ENCODE data around the gene ARRDC1.

The ARRDC1 gene

DNA sequence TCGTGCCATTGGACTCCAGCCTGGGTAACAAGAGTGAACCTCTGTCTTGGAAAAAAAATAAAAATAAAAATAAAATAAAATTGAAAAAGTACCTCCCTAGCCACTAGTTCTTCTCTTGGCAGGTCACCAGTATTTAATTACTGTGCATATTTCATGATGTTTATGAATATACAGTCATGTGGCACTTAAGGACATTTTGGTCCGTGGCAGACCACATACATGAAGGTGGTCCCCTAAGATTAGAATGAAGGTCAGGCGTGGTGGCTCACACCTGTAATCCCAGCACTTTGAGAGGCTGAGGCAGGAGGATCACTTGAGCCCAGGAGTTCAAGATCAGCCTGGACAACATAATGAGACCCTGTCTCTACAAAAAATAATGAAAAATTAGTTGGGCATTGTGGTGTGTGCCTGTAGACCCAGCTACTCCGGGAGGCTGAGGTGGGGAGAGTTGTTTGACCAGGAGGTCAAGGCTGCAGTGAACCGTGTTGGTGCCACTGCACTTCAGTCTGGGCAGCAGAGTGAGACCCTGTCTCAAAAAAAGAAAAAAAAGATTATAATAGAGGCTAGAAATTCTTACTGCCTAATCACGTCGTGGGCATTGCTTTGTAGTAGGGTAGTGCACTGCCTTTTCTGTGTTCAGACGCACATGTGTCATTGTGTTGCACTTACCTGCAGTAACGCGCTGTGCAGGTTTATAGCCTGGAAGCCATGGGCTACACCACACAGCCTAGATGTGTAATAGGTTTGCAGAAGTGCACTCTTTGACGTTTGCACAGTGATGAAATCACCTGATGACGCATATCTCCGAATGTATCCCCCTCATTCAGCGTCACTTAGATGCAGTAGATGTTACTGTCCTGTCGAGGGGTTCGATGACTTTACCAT is 26.1 kb downstream of the ARRDC1 start:
- no peak overlapping the region for H3K27ac ChIP-seq
- no peak for DNase-seq (ENCODE audit: low read depth, low spot score)

DNA sequence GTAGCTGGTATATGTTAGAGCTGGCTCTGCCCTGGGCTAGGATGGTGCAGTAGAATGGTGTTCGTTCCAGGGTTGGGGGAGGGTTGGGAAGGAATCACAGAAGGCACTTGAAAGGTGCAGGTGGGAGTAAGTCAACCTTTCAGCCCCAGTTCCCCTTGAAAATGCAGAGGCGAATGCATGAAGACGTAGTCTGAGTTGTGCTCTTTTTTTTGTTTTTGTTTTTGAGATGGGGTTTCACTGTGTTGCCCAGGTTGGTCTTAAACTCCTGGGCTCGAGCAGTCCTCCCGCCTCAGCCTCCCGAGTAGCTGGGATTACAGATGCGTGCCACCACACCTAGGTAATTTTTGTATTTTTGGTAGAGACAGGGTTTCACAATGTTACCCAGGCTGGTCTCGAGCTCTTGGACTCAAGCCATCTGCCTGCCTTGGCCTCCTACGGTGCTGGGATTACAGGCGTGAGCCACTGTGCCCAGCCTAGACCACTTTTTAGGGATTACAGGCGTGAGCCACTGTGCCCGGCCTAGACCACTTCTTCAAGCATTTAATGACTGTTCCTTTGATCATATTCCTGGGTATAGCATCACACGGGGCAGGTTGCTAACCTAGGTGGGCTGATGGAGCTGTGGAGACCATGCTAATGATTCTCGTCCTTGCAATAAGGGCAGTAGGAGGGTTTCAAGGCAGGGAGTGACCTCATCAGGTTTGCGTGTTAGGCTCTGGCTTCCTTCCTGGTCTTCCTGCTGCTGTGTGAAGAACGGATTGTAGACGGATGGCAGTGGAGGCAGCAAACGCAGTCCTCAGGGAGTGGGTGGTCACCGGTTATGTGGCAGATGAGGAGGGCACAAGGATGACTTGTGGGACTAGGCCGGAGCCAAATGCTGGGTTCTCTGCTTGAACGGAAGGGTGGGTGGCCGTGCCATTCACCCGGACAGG is 27.0 kb downstream of the ARRDC1 start:
- DNase-seq (ENCODE audit: low read depth, low spot score), result no peak
- no peak overlapping the region for H3K27ac ChIP-seq

DNA sequence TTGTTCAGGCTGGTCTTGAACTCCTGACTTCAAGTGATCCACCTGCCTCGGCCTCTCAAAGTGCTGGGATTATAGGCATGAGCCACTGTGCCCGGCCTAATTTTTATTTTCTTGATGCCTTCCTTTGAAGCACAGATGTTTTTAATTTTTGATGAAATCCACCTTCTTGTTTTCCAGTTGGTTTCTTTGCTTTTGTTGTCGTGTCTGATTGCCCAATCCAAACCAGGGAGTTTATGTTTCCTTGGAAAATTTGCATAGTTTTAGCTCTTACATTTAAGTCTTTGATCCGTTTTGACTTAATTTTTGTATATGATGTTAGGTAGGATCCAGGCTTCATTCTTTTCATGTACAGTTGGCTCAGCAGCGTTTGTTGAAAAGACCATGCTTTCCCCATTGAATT is 28.5 kb downstream of the ARRDC1 start:
- no peak for DNase-seq (ENCODE audit: low read depth, low spot score)
- no peak overlapping the region for H3K27ac ChIP-seq

DNA sequence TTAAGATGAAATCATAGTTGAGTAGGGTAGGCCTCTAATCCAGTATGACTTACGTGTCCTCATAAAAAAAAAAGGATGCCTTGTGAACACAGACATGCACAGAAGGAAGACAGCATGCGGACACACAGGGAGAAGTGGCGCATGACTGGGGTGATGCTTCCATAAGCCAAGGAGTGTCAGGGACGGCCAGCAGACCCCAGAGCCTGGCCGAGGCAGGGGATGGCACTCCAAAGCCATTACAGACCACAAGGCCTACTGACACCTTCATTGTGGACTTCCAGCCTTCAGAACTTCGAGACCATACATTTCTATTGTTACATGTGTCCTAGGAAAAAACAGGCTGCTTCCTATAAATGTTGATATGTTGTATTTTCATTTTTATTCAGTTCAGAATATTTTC is 33.2 kb downstream of the ARRDC1 start:
- H3K27ac ChIP-seq, result no peak overlapping the region

DNA sequence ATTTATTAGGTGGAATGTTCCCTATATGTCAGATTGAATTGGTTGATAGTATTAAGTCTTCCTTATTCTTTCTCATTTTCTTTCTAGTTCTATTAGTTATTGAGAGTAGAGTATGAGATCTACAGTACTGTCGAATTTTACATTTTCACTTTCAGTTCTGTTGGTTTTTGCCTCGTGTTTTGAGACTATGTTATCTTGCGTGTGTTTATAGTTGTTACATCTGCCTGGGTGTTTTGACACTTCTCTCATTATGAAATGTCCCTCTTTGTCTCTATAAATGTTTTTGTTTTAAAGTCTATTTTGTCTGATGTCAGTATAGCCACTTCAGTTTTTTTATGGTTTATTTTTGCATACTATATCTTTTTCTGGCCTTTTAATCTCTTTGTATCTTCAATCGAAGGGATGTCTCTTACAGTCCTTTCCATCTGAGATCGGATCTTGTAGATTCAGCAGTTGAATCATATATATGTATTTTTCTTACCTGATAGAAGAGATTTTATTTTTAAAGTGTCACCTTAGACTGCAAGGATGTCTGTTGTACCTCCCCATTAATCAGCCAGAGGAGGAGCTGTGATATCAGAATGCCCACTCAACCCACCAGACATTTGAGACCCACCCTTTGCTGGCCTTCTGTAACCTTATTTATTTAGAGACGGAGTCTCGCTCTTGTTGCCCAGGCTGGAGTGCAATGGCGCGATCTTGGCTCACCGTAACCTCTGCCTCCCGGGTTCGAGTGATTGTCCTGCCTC is 34.0 kb downstream of the ARRDC1 start:
- no peak overlapping the region for H3K27ac ChIP-seq
- no peak for DNase-seq (ENCODE audit: low read depth, low spot score)

More for the DNA sequence above, 33.2 kb downstream of the ARRDC1 start:
- DNase-seq (ENCODE audit: low read depth, low spot score), result no peak

DNA sequence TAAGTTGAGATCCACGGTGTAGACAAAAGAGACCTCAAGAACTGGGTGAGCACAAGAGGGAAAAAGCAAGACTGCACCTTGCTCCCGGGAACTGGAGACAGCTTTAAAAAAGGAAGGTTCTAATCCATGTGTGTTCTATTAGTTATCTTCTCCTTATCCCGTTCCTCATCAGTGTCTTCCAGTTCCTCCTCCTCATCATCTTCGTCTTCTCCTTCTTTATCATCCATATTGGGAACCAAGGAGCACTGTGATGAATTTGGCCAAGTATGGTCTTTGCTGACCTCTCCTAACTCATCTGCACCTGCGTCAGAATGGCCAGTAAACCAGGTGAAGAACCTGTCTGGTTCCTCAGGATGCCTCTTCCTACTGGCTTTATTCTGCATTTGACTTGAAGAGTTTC is 35.4 kb downstream of the ARRDC1 start:
- DNase-seq (ENCODE audit: low read depth, low spot score), result no peak
- H3K27ac ChIP-seq, result no peak overlapping the region

DNA sequence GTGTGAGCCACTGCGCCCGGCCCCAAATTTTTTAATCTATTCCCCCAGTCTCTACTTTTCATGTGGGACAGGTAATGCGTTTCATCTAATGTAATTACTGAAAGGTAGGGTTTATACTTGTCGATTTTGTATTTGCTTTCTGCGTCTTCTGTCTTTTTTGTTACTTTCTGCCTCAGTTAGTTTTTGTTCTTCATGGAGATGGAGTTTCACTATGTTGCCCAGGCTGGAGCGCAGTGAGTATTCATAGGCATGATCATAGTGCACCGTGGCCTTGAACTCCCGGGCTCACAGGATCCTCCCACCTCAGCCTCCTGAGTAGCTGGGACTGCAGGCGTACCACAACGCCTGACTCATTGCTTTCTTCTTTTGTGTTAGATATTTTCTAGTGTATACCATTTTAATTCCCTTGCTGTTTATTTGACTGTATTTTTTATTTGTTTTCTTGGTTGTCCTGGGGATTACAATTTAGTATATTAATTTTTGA is 36.7 kb downstream of the ARRDC1 start:
- no peak overlapping the region for H3K27ac ChIP-seq
- DNase-seq (ENCODE audit: low read depth, low spot score), result no peak

DNA sequence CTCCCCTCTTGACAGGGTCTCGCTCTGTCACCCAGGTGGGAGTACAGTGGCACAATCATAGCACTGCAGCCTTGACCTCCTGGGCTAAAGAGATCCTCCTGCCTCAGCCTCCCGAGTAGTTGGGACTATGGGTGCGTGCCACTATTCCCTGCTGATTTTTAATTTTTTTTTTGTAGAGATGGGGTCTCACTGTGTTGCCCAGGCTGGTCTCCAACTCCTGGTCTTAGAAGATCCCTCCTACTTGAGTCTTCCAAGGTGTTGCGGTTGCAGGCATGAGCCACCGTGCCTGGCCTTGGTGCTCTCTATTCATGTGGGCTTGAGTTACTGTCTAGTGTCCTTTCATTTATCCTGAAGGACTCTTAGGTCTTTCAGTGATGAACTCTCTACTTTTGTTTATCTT is 37.4 kb downstream of the ARRDC1 start:
- DNase-seq (ENCODE audit: low read depth, low spot score), result no peak
- H3K27ac ChIP-seq, result no peak overlapping the region

DNA sequence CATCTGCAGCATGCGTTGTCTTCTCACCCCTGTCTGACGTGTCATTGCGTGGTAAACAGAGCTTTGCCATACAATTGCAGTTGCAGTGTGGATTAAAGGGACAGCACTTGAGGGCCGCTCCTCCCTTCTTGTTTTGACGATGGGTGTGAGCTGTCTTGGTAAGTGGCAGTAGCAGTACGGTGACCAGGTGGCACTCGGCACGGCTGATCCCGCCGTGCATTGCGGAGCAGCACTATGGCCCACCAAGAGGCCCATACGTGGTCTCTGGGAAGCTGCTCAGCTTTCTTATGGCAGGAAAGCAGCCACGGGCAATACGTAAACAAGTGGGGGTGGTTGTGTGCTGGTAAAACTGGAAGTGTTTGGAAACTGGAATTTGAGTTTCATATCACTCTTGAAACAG is 38.4 kb downstream of the ARRDC1 start:
- DNase-seq (ENCODE audit: low read depth, low spot score), result no peak
- H3K27ac ChIP-seq, result no peak overlapping the region

DNA sequence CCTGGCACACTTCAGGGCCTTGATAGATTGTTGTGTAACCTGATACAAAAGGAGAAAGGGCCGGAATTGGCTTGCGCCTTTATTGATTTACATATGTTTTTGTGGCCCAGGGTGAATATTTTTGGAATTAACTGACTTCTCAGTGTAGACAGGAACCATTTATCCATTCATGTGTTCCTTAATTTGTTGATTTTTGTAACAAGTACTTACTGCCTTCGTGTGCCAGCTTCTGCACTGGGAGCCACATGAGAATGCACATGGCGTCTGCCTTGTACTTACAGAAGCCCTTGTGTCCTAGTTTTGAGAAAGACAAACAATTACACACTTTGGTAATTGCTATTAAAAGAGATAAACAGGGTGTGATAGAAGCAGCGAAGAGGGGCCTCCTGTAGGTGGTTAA is 39.7 kb downstream of the ARRDC1 start:
- no peak for DNase-seq (ENCODE audit: low read depth, low spot score)
- no peak overlapping the region for H3K27ac ChIP-seq

DNA sequence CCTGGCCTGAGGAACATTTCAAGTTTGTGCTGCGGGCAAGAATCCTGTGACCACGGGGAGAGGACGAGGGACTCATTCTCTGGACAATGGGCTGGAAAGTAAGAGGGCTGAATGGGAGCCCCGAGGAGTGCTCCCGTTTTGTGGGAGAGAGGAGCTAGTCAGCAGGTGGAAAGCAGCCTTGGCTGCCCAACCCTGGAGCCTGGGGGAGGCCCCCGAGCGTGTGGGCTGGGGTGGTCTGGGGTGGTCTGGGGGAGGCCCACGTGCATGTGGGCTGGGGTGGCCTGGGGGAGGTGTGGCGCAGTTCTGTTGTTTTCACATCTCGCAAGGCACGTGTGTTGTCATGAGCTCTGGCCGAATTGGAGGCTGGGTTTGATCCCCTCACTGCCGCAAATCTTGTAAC is 40.9 kb downstream of the ARRDC1 start:
- H3K27ac ChIP-seq, result no peak overlapping the region
- DNase-seq (ENCODE audit: low read depth, low spot score), result no peak

DNA sequence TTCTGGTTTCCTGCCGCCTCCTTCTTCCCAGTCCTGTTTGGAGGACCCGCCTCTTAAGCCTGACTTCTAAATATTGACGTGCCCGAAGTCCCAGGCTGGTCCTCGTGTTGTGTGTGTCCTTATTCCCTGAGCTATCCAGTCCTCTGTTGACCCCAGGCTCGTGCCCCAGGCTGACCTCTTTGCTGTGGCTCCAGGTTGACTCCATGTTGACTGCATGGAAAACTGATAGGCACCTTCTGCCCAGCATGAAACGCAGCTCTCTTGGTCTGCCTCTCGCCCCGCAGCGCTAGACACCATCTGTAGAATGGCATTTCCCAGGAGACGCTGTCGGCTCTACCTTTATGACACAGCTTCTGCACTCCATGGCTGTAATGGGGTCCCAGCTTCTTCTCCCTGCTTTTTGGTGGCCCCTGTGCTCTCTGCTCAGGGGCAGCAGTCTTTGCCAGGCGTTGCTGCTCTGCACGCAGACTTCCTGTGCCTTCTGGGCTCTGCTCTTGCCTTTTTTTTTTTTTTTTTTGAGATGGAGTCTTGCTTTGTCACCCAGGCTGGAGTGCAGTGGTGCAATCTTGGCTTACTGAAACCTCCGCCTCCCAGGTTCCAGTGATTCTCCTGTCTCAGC is 41.7 kb downstream of the ARRDC1 start:
- no peak overlapping the region for H3K27ac ChIP-seq
- no peak for DNase-seq (ENCODE audit: low read depth, low spot score)

DNA sequence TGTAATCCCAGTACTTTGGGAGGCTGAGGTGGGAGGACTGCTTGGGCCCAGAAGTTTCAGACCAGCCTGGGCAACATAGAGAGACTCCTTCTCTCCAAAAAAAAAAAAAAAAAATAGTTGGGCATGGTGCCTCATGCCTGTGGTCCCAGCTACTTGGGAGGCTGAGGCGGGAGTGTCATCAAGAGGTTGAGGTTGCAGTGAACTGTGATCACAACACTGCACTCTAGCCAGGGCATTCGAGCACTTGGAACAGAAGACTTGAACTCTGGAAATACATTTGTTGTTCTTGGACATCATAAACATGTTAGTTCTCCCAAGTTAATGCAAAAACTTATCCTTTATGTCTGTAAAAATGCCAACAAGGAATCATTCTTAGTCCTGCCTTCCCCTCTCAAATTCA is 42.9 kb downstream of the ARRDC1 start:
- H3K27ac ChIP-seq, result no peak overlapping the region
- DNase-seq (ENCODE audit: low read depth, low spot score), result no peak

DNA sequence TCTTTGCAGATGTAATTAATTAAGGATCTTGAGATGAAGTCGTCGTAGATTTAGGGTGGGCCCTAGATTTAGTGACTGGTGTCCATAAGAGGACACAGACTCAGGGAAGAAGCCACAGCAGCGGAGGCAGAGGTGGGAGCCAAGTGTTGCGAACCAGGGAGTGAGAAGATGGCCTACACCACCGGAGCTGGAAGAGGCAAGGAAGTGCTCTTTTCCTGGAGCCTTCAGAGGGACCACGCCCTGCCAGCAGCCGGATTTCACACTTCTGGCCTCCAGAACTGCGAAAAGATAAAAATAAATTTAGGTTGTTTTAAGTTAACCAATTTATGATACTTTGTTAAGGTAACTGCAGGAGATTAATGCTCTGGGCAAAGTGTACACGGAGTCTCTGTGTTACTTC is 44.1 kb downstream of the ARRDC1 start:
- DNase-seq (ENCODE audit: low read depth, low spot score), result no peak
- H3K27ac ChIP-seq, result no peak overlapping the region

DNA sequence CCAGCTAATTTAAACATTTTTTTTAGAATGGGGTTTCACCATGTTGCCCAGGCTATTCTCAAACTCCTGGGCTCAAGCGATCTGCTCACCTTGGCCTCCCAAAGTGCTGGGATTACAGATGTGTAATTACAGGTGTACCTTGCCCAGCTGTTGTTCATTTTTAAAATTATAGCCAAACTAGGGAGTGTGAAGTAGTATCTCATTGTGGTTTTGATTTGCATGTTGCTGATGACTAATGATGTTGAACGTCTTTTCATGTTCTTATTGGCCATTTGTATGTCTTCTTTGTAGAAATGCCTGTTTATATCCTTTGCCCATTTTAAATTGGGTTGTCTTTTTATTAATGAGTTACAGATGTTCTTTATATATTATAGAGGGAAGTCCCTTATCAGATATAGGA is 44.8 kb downstream of the ARRDC1 start:
- no peak overlapping the region for H3K27ac ChIP-seq

DNA sequence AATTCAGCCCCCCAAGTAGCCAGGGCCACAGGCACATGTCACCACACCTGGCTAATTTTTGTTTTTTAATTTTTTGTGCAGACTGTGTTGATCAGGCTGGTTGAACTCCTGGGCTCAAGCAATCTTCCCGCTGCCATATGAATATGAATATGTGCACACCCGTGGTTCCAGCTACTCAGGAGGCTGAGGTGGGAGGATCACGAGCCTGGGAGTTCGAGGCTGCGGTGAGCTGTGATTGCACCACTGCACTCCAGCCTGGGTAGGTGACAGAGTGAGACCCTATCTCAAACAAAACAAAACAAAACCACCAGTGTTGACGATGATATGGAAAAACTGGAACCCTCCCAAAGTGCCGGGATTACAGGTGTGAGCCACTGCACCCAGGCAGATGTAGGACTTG is 45.3 kb downstream of the ARRDC1 start:
- DNase-seq (ENCODE audit: low read depth, low spot score), result no peak
- no peak overlapping the region for H3K27ac ChIP-seq

More for the DNA sequence above, 44.8 kb downstream of the ARRDC1 start:
- no peak for DNase-seq (ENCODE audit: low read depth, low spot score)

DNA sequence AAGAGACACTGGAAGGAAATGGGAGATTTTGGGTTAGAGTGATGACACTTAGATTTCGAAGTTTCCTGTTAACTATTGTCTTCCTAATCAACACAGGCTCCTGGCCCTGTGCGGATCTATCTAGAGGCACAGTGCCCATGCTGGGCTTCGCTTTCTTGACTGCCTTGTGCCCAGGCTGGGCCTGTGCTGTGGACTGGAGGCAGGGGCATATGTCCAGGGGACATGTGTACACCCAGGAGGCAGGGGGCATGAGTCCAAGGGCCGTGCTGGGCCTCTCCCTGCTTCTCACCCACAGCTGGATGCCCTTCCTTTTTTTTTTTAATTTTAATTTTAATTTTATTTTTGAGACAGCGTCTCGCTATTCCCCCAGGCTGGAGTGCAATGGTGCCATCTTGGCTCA is 50.9 kb downstream of the ARRDC1 start:
- no peak for DNase-seq (ENCODE audit: low read depth, low spot score)
- no peak overlapping the region for H3K27ac ChIP-seq

DNA sequence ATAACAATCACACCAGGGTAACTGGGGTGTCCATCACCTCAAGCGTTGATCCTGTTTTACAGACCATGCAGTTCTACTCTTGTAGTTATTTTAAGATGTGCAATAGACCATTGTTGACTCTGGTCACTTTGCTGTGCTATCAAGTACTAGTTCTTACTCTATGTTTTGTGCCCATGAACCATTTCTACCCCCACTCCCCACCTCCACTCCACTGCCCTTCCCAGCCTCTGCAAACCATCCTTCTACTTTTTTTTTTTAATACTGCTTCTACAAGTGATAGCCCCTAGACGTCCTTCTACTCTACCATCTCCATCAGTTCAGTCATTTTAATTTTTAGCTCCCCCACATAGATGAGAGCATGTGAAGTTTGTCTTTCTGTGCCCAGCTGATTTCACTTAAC is 52.1 kb downstream of the ARRDC1 start:
- no peak overlapping the region for H3K27ac ChIP-seq
- DNase-seq (ENCODE audit: low read depth, low spot score), result no peak

DNA sequence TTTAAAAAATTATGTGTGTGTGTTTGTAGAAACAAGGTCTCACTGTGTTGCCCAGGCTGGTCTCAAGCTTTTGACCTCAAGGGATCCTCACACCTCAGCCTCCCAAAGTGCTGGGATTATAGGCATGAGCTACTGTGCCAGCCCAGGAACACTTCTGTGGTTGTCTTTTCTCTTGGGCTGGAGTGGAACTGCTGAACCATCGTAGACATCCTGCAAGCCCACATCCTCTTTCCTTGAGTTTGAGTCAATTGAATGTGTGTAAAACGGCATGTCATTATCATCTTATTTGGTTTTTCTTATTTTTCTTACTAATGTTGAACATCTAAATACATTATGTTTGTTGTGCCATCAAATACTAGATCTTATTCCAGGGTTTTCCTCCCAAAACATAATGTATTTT is 53.3 kb downstream of the ARRDC1 start:
- H3K27ac ChIP-seq, result no peak overlapping the region
- DNase-seq (ENCODE audit: low read depth, low spot score), result no peak

DNA sequence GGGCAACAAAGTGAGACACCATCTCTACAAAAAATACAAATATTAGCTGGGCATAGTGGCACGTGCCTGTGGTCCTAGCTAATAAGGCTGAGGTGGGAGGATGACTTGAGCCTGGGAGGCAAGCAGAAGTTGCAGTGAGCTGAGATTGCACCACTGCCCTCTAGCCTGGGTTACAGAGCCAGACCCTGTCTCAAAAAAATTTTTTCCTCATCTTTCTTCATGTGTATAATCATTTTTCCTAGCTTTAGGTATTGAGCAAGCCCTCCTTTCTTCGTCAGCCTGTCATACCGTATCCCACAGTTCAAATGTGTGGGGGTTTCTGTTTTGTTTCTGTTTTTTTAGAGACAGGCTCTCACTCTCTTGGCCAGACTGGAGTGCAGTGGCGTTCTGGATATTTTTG is 54.7 kb downstream of the ARRDC1 start:
- no peak for DNase-seq (ENCODE audit: low read depth, low spot score)
- H3K27ac ChIP-seq, result no peak overlapping the region

Measured in epithelial cell of prostate (primary cell).